Naive B cell (primary cell): ENCODE data around the gene SMIM24. TPM values are rescaled to one million over a fixed set of nuclear protein-coding genes. Genes with fewer than 3 reads are reported as not detected.
A peak's percentile ranks its signal among the peaks of the same experiment; 100 is the strongest.

ENCODE experiments used
- ATAC-seq, 2 donors: fragments of 150-1000 bp; cut with Tn5 transposase; 2 replicates each; pipeline ENCODE4 v1.10.0; 2021; ENCODE audit warnings: low read depth in 2 of 2, mild to moderate bottlenecking in 2 of 2, moderate library complexity in 2 of 2
- DNase-seq: peaks from one replicate; pipeline ENCODE4 v3.0.0; 2022
- H3K27ac Mint-ChIP-seq, 6 donors: one replicate each; pipeline ENCODE4 v1.8.0; 2020 to 2022; ENCODE audit warnings: mild to moderate bottlenecking in 6 of 6, mixed read lengths in 6 of 6, moderate library complexity in 5 of 6, inconsistent platforms in 2 of 6
- H3K27me3 Mint-ChIP-seq, 3 donors: one replicate each; pipeline ENCODE4 v1.8.0; 2021 to 2022; ENCODE audit warnings: mixed read lengths in 3 of 3, mild to moderate bottlenecking in 1 of 3
- H3K36me3 Mint-ChIP-seq, 2 donors: one replicate each; pipeline ENCODE4 v1.8.0; 2020 to 2022; ENCODE audit warnings: mixed read lengths in 2 of 2, inconsistent platforms in 1 of 2, mild to moderate bottlenecking in 1 of 2
- H3K4me1 Mint-ChIP-seq, 3 donors: one replicate each; pipeline ENCODE4 v1.8.0; 2020 to 2022; ENCODE audit warnings: mixed read lengths in 3 of 3, inconsistent platforms in 1 of 3, mild to moderate bottlenecking in 1 of 3, moderate library complexity in 1 of 3
- H3K4me3 Mint-ChIP-seq, 8 donors: one replicate each; pipeline ENCODE4 v1.8.0; 2020 to 2022; ENCODE audit warnings: mild to moderate bottlenecking in 8 of 8, mixed read lengths in 8 of 8, moderate library complexity in 8 of 8, inconsistent platforms in 2 of 8
- H3K9me3 Mint-ChIP-seq, 7 donors: one replicate each; pipeline ENCODE4 v1.8.0; 2020 to 2022; ENCODE audit warnings: mixed read lengths in 7 of 7, mild to moderate bottlenecking in 5 of 7, inconsistent platforms in 2 of 7, moderate library complexity in 1 of 7
- polyA plus RNA-seq, 6 donors: library from polyadenylated mRNA; unstranded; fragments of 300-500 nt; fragmentation: Illumina TruSeq; gene quantifications; one replicate each; pipeline ENCODE4 v1.2.3, GENCODE V29; 2021; ENCODE audit warnings: low read depth in 6 of 6

The SMIM24 gene
- polyA plus RNA-seq, 6 donors from 2014 or later, result 0.50 to 1.2 (median 0.72) TPM; not detected in 2

GRCh38 chr19:3520166-3521103 is 40.1 kb upstream of the SMIM24 start:
- Mint-ChIP-seq H3K4me3 (peak overlapping the region in 1 of 8 donors; percentile 37), H3K9me3 (no peaks in the 10 kb centered on the region), H3K4me1 (peaks cover 22 to 38% (median 30%) of the 10 kb centered on the region in 3 donors), H3K36me3 (peaks cover 0 to 4% of the 10 kb centered on the region in 2 donors), H3K27ac (peak overlapping the region in 5 of 6 donors; percentile 20 to 80 (median 64)), H3K27me3 (no peaks in the 10 kb centered on the region)
- no peak for DNase-seq
- no peak for ATAC-seq

- Mint-ChIP-seq H3K36me3 (peaks cover 0 to 4% of the 10 kb centered on the region in 2 donors), H3K4me3 (no peak overlapping the region), H3K27me3 (no peaks in the 10 kb centered on the region), H3K4me1 (peaks cover 30 to 48% (median 36%) of the 10 kb centered on the region in 3 donors), H3K27ac (no peak overlapping the region), H3K9me3 (no peaks in the 10 kb centered on the region)
- DNase-seq, result no peak
- ATAC-seq, result no peak
Measured at GRCh38 chr19:3519126-3519525, 38.8 kb upstream of the SMIM24 start.

GRCh38 chr19:3518659-3519058 is 38.3 kb upstream of the SMIM24 start:
- Mint-ChIP-seq H3K4me3 (no peak overlapping the region), H3K9me3 (no peaks in the 10 kb centered on the region), H3K36me3 (peaks cover 0 to 4% of the 10 kb centered on the region in 2 donors), H3K4me1 (peaks cover 29 to 50% (median 40%) of the 10 kb centered on the region in 3 donors), H3K27ac (peak overlapping the region in 2 of 6 donors; percentile 70 to 82), H3K27me3 (no peaks in the 10 kb centered on the region)
- no peak for DNase-seq
- no peak for ATAC-seq

- DNase-seq (no peak), ATAC-seq (no peak)
- Mint-ChIP-seq H3K9me3 (no peaks in the 10 kb centered on the region), H3K4me3 (no peak overlapping the region), H3K4me1 (peaks cover 30 to 53% (median 42%) of the 10 kb centered on the region in 3 donors), H3K27me3 (no peaks in the 10 kb centered on the region), H3K27ac (peak overlapping the region in 1 of 6 donors; percentile 70), H3K36me3 (peaks cover 0 to 4% of the 10 kb centered on the region in 2 donors)
Measured at GRCh38 chr19:3518255-3518654, 37.9 kb upstream of the SMIM24 start.

GRCh38 chr19:3517638-3518037 is 37.3 kb upstream of the SMIM24 start:
- no peak for ATAC-seq
- peaks cover 30 to 53% (median 42%) of the 10 kb centered on the region in 3 donors for H3K4me1 Mint-ChIP-seq
- peaks cover 0 to 4% of the 10 kb centered on the region in 2 donors for H3K36me3 Mint-ChIP-seq
- no peaks in the 10 kb centered on the region for H3K9me3 Mint-ChIP-seq
- no peak for DNase-seq
- H3K27ac Mint-ChIP-seq, result peak overlapping the region in 1 of 6 donors; percentile 65
- H3K27me3 Mint-ChIP-seq, result no peaks in the 10 kb centered on the region
- no peak overlapping the region for H3K4me3 Mint-ChIP-seq

GRCh38 chr19:3516675-3517207 is 36.4 kb upstream of the SMIM24 start:
- Mint-ChIP-seq H3K9me3 (no peaks in the 10 kb centered on the region), H3K4me1 (peaks cover 29 to 62% (median 47%) of the 10 kb centered on the region in 3 donors), H3K4me3 (peak overlapping the region in 7 of 8 donors; percentile 15 to 70 (median 41)), H3K27ac (peak overlapping the region; percentile 89 to 97 (median 94)), H3K36me3 (peaks cover 0 to 4% of the 10 kb centered on the region in 2 donors), H3K27me3 (no peaks in the 10 kb centered on the region)
- ATAC-seq (peak; percentile 89 to 92), DNase-seq (peak; percentile 61)

- Mint-ChIP-seq H3K4me3 (no peak overlapping the region), H3K27ac (peak overlapping the region in 4 of 6 donors; percentile 28 to 94 (median 84)), H3K4me1 (peaks cover 28 to 62% (median 51%) of the 10 kb centered on the region in 3 donors), H3K9me3 (no peaks in the 10 kb centered on the region), H3K36me3 (peaks cover 0 to under 1% of the 10 kb centered on the region in 2 donors), H3K27me3 (no peaks in the 10 kb centered on the region)
- no peak for ATAC-seq
- DNase-seq, result no peak
Measured at GRCh38 chr19:3515891-3516422, 35.6 kb upstream of the SMIM24 start.

GRCh38 chr19:3514930-3515329 is 34.6 kb upstream of the SMIM24 start:
- Mint-ChIP-seq H3K4me1 (peaks cover 27 to 68% (median 53%) of the 10 kb centered on the region in 3 donors), H3K9me3 (no peaks in the 10 kb centered on the region), H3K27me3 (no peaks in the 10 kb centered on the region), H3K36me3 (peaks cover 0 to 2% of the 10 kb centered on the region in 2 donors), H3K4me3 (no peak overlapping the region), H3K27ac (peak overlapping the region in 3 of 6 donors; percentile 59 to 81 (median 69))
- ATAC-seq (no peak), DNase-seq (no peak)

- Mint-ChIP-seq H3K27ac (peak overlapping the region in 3 of 6 donors; percentile 44 to 81 (median 61)), H3K27me3 (no peaks in the 10 kb centered on the region), H3K9me3 (no peaks in the 10 kb centered on the region), H3K4me3 (no peak overlapping the region), H3K36me3 (peaks cover 0 to 11% of the 10 kb centered on the region in 2 donors), H3K4me1 (peaks cover 37 to 74% (median 63%) of the 10 kb centered on the region in 3 donors)
- ATAC-seq (no peak), DNase-seq (no peak)
Measured at GRCh38 chr19:3513229-3514140, 33.2 kb upstream of the SMIM24 start.

- peaks cover 37 to 69% (median 68%) of the 10 kb centered on the region in 3 donors for H3K4me1 Mint-ChIP-seq
- no peak for ATAC-seq
Measured at GRCh38 chr19:3512562-3513228, 32.4 kb upstream of the SMIM24 start.

GRCh38 chr19:3511506-3512251 is 31.4 kb upstream of the SMIM24 start:
- DNase-seq (no peak), ATAC-seq (no peak)
- Mint-ChIP-seq H3K9me3 (no peaks in the 10 kb centered on the region), H3K27ac (peak overlapping the region in 1 of 6 donors; percentile 64), H3K27me3 (no peaks in the 10 kb centered on the region), H3K36me3 (peaks cover 0 to 11% of the 10 kb centered on the region in 2 donors), H3K4me3 (peak overlapping the region in 1 of 8 donors; percentile 22), H3K4me1 (peaks cover 42 to 72% (median 69%) of the 10 kb centered on the region in 3 donors)

More at GRCh38 chr19:3512562-3513228, 32.4 kb upstream of the SMIM24 start:
- Mint-ChIP-seq H3K9me3 (no peaks in the 10 kb centered on the region), H3K27ac (no peak overlapping the region), H3K36me3 (peaks cover 0 to 11% of the 10 kb centered on the region in 2 donors), H3K27me3 (no peaks in the 10 kb centered on the region), H3K4me3 (peak overlapping the region in 1 of 8 donors; percentile 36)
- no peak for DNase-seq
